ENCODE results near the gene SLC22A23.

Gene SLC22A23

DNA sequence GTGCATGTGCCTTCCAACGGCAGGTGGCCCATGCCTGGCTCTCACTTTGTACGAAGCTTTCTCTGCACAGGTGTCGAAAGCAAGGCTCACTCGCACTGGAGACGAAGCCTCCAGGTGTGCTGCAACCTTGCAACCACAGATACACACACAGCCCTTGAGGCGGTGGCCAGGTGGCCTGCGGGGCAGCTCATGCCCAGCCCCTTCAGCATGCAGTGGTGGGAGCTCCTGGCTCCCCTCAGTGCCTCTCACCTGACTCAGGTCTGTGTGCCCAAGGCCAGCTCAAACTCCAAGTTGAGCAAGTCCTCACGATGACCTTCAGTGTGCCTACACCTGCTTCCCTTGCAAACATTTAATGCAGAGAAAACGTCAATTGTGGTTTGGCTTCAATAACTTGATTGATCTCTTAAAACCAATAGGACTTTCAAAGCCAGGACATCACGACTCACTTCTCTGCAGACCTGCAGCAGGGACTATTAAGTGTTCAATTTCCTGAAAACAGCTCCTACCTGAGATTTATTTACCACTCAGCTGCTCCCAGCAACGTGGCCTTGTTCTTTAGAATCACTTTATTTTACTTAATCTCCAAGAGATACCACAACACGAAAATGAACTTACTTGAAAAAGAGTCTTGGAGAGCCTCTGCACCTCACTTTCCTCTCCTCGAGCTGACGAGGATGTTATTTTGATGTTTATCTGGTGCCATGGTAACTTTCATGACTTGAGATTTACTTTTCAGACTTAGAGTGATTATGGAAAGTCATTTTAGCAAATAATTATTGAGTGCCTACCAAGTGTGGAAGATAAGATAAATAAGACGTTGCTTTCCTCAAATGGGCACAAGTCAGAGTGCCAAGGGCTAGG lies 86.3 kb downstream of the SLC22A23 start:
- FAIRE-seq (no peak), DNase-seq (ENCODE audit: insufficient read length, low spot score) (no peak)
- TF ChIP-seq POLR2A (IDR thresholded peaks at IDR 0.05; ENCODE audit: low read depth, low read length) = no peak

DNA sequence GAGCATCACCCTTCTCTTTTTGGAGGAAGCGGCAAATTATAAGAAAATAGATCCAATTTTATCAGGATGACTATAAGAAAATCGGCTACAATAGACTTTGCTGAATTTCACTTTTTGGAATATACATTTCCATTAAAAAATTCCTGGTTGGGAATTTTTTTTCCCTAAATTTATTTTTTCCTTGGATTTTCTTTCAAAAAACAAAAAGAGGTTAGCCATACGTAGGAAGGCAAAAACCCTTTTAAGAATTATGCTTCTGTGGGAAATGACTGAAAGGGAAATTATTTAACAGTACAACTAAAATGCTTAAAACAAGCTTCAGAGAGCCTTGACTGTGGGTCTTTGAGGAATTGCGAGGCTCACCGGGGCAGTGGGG lies 86.9 kb downstream of the SLC22A23 start:
- FAIRE-seq (no peak), DNase-seq (ENCODE audit: insufficient read length, low spot score) (no peak)
- no peak for TF ChIP-seq POLR2A (IDR thresholded peaks at IDR 0.05; ENCODE audit: low read depth, low read length)

DNA sequence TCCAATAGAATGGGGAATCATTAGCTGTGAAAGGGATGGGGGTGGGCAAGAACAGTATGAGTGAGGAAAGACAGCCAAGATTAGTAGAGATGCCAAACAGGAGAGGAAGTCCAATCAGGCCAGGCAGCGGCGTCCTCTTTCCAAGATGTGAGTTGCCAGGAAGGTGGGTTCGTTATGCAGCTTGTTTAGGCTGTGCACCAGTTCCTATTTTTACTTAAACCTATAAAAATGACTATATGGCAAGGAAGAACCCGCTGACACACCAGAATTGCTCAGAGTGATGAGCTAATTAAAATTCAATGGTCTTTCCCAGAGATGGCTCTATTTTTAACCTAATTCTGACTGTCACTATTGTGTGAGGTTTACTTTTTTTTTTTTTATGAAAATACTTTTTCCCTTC lies 88.2 kb downstream of the SLC22A23 start:
- DNase-seq (ENCODE audit: insufficient read length, low spot score) (no peak), FAIRE-seq (no peak)
- no peak for TF ChIP-seq POLR2A (IDR thresholded peaks at IDR 0.05; ENCODE audit: low read depth, low read length)

DNA sequence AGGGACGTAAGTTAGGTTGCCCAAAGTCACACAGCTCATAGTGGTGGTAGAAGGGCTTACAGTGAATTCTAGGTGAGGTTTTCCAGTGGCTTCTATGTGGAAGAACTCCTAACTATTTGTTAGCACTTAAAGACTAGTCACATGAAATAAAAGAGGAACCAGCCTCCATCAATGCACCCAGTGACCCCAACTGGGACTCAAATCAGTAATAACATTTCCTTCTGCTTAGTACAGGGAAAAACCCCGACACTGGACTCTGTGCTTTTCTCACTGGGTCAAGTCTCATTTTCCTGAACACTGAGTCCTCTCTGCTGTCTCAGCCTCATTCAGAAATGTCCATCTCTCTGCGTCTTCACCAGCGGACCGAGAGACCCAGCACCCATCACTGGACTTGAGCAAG lies 89.2 kb downstream of the SLC22A23 start:
- no peak for DNase-seq (ENCODE audit: insufficient read length, low spot score)
- TF ChIP-seq POLR2A (IDR thresholded peaks at IDR 0.05; ENCODE audit: low read depth, low read length) = no peak
- FAIRE-seq = no peak

DNA sequence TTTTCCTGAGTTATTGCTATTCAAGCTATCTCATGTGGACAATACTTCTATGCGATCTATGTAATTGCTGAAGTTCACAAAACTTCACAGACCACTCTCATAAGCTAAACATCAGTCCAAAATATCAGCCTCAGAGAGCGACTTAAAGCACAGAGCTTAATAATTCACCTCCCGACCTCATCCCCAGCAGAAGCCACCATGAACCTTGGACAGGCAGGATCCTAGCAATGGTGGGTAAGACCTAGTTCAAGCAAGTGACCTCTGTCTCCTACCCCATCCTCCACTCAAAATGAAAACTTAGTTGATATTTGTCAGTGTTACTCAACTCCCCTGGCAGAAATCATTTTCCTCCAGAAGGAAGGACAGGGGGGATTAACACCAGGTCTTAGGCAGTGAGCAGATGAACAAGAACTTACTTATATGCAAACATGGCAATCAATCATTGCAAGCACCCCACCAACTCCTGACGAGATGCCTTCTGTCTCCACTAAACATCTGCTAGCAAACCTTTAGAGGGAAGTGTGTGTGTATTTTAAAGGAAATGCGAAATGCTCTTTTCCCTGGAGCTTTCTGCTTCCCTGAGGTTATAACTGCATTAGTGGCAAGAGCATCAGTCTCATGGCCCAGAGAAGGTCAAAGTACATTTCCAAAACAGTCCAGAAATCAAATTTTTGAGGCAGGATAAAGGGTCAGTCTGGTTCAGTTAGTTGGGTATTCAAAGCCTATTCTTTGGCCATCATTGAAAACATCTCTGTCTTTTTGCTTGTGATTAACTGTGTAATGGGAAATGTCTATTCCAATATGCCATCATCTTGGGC lies 90.0 kb downstream of the SLC22A23 start:
- FAIRE-seq = no peak
- TF ChIP-seq POLR2A (IDR thresholded peaks at IDR 0.05; ENCODE audit: low read depth, low read length) = no peak
- no peak for DNase-seq (ENCODE audit: insufficient read length, low spot score)

DNA sequence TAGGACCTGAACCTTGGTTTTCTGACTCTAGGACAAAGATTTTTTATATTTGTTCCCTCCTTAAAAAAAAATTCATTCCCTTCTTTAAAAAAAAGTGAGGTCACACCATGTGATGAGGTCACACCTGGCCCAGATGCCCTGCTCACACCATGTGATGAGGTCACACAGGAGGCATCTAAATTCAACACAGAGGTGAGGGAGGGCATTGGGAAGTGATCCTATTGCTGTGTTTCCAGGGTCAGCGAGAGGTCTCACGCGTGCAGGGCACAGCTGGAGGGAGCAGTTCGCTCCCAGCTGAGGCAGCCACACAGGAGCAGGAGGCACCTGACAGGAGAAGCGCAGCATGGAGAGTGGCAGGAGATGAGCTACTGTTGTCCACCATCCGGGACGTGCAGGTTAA lies 92.5 kb downstream of the SLC22A23 start:
- DNase-seq (ENCODE audit: insufficient read length, low spot score) (no peak), FAIRE-seq (no peak)
- no peak for TF ChIP-seq POLR2A (IDR thresholded peaks at IDR 0.05; ENCODE audit: low read depth, low read length)

DNA sequence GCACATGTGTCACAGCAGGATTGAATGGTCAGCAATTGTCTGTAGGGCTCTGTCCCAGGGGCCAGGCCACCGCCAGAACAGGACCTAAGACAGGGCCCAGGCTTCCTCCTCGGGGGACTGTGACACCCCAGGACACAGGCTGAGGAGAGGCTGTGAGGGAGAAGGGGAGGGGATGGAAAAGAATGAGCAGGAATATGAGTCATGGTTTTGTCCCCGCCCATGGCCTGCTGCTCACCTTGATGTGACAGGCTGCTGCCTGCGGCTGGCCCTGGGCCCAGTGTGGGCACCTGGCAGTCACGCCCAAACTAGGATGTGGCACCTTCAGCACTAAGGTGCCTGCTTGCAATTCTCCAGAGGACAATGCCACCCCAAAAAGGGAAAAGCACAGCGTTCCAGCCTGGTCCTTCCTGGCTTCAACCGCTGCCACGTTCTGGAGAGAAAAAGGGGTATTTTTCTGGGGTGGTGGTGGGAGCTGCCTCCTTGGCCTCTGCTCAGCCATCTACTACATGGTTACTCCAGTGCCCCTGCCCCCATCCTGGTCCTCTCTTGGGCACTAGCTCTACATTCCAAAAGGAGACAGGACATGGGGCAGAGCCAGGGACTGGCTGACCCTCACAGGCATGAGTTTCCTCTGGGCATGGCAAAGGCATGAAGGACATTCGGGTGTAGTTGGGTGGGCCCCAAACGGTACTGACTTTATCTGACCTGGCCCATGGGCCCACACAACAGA lies 93.4 kb downstream of the SLC22A23 start:
- TF ChIP-seq POLR2A (IDR thresholded peaks at IDR 0.05; ENCODE audit: low read depth, low read length) = no peak
- FAIRE-seq (no peak), DNase-seq (ENCODE audit: insufficient read length, low spot score) (no peak)

DNA sequence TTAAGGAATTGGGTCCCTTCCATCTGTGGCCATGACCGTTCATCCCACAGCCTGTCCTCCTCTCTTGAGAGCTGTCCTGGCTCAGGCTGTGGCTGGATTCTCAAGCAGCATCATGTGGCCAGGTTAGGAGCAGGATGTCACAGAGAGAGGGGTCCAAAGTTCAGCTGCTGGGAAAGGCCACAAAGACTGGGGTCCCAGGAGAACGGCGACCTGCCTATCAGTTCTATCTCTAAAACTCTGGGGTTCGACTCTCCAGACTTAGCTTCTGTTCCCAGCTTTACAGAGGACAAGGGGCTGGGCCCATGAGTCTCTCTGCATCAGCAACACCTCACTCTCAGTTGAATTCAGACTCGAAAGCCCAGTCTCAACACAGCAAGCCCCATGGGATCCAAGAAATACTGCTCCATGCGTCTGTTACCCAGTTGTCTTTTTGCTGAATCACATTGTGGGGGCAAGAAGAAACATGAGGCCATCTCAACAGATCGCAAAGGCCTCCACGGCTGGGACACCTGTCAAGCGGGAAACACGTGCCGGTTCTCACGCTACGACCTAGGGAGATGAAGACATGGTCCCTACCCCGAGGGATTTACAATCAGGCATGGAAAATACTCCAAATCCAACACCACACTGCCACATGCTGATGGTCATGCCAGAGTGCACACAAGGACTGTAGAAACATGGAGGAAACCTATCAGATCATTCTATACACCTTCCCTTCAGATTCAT lies 95.4 kb downstream of the SLC22A23 start:
- no peak for FAIRE-seq
- DNase-seq (ENCODE audit: insufficient read length, low spot score) = no peak
- no peak for TF ChIP-seq POLR2A (IDR thresholded peaks at IDR 0.05; ENCODE audit: low read depth, low read length)

DNA sequence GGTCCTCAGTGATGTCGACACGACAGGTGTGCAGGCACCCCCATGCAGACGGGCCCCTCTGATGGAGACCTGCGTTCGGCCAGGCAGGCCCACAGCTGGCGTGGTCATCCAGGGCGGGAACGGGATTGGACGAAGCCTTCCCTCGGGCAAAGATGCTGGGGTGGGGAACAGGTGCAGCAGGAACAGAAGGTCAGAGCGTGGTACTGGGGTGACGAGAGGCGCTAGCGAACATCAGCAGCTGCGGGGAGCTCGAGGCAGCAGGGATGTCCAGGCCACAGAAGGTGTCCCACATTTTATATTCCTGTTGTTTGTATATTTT lies 96.2 kb downstream of the SLC22A23 start:
- FAIRE-seq (no peak), DNase-seq (ENCODE audit: insufficient read length, low spot score) (no peak)
- TF ChIP-seq POLR2A (IDR thresholded peaks at IDR 0.05; ENCODE audit: low read depth, low read length) = no peak

DNA sequence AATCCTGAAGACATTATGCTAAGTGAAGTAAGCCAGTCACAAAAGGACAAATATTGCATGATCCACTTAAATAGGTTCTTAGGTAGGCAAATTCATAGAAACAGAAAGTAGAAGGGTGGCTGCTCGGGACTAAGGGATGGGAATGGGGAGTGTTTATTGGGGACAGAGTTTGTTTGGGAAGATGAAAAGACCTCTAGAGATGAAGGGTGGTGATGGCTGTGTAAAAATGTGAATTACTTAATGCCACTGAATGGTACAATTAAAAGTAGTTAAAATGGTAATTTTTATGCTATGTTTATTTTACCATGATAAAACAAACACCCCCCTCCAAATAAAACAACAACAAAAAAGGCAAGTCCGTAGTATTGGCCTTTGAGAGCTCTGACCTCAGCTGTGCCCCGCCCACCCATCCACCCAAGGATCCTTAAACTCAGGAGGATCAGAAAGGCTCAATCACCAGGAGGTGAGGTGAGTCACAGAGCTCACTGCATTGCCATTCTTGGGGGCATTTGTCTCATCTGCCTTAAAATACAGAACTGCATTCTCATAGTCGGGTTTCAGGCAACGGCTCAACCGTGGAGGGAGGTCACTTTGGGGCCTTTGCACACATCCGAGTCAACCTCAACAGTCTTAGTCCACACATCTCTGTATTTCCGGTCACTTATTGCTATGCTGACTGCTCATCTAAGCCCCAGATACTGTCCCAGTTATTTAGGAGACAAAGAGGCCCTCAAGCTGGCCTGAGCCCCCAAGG lies 96.7 kb downstream of the SLC22A23 start:
- no peak for FAIRE-seq
- no peak for TF ChIP-seq POLR2A (IDR thresholded peaks at IDR 0.05; ENCODE audit: low read depth, low read length)
- peak; percentile 42 for DNase-seq (ENCODE audit: insufficient read length, low spot score)

DNA sequence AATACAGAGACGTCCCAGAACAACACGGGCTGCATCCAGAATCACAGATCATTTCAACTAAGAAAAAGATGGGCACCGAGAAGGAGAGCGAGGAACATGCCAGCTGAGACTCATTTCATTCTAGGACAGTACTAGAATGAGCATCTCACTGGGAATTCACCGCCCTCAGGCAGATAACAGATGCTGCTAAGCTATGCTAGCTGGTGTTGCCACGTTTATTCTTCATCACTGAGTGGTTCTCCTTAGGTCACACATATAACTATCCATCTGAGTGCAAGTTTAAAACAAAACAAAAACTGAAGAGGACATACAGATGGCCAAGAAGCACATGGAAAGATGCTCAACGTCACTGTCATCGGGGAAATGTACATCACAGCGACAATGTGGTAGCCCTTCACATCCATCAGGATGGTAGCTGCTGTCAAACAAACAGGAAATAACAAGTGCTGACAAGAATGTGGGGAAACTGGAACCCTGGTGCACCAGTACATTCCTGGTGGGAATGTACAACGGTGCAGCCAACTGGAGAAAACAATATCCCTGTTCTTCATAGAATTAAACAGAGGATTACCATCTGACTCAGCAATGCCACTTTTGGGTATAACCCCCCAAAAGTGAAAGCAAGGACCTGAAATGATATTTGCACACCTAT lies 97.6 kb downstream of the SLC22A23 start:
- TF ChIP-seq POLR2A (IDR thresholded peaks at IDR 0.05; ENCODE audit: low read depth, low read length) = no peak
- FAIRE-seq = no peak
- no peak for DNase-seq (ENCODE audit: insufficient read length, low spot score)

DNA sequence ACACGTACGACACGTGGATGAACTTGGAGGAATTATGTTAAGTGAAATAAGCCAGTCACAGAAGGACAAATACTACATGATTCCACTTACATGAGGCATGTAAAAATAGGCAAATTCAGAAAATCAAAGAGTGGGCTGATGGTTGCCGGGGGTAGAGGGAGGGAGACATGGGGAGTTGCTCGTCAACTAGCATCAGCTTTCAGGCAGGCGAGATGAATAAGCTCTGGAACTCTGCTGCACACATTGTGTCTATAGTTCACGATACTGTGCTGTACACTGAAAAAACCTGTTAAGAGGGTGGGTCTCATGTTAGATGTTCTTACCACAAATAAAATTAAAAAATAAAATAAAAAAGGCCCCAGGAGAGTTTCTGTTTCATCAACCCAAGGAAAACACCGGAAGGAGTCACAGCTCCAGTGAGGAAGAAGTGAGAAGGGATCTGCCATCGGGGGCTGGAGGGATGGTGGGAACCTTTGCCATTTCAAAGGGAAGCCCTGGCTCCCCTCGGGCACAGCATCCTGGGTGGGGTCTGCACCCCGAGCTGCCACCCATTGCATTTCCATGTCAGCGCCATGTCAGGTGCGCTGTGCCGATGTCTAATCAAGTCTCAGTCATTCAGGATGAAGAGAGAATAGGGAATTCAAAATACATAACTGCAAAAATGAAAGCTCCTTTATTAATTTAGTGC lies 98.3 kb downstream of the SLC22A23 start:
- no peak for DNase-seq (ENCODE audit: insufficient read length, low spot score)
- TF ChIP-seq POLR2A (IDR thresholded peaks at IDR 0.05; ENCODE audit: low read depth, low read length) = no peak
- FAIRE-seq = no peak
